ENCODE measurements around the gene FUT6.

DNA sequence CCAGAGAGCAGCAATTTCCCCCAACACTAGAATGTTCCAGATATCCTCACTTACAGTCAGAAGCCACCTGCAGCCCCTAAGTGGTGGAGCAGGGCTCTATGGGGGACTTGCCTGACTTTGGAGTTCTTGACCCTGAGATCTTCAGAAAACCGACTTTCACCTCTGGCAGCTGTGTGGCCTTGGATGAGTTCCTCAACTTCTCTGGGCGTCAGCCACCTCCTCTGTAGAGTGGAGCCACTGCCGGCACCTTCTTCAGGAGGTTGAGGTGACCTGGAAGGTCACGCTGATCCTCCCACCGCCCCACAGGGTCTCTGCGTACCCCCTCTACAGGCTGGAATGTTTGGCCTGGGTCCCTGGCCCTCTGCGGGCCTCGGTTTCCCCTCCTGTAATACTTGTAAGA lies 37.9 kb upstream of the FUT6 start:
- TF ChIP-seq, protein P1, sequence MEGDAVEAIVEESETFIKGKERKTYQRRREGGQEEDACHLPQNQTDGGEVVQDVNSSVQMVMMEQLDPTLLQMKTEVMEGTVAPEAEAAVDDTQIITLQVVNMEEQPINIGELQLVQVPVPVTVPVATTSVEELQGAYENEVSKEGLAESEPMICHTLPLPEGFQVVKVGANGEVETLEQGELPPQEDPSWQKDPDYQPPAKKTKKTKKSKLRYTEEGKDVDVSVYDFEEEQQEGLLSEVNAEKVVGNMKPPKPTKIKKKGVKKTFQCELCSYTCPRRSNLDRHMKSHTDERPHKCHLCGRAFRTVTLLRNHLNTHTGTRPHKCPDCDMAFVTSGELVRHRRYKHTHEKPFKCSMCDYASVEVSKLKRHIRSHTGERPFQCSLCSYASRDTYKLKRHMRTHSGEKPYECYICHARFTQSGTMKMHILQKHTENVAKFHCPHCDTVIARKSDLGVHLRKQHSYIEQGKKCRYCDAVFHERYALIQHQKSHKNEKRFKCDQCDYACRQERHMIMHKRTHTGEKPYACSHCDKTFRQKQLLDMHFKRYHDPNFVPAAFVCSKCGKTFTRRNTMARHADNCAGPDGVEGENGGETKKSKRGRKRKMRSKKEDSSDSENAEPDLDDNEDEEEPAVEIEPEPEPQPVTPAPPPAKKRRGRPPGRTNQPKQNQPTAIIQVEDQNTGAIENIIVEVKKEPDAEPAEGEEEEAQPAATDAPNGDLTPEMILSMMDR (conservative IDR thresholded peaks at IDR 0.05; ENCODE audit: low read length), result no peak
- no peak for TF ChIP-seq EZH2phosphoT487 (IDR thresholded peaks at IDR 0.05; ENCODE audit: borderline replicate concordance, low read depth, low read length)
